Measurements from ENCODE around the gene PIGS.

DNA sequence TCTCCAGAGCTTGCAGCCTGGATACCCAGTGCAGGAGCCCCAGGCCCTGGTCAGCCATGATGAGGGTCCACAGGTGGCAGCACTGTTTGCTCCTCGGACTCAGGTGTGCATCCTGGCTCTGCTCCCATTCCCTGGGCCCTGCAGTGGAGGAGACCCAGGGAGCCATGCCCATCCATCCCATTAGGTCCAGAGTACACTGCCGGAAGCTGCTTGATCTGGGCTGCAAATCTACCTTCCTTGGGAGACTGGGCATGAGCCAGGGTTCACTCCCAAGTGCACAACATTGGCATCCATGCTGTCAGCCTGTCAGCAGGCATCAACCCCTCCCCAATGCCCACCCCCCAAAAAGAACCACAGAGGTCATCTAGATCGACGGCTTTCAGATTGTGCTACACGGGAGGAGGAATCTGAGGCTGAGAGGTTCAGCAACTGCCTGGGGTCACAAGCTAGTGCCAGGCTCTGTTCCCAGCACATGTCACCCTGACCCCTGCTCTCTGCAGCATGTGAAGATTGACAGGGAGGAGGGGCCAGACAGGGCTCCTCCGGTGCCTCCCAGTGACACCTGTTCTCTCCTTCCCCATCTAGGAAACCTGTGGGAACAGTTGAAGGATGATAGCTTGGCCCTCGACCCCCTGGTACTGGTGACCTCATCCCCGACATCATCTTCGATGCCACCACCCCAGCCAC is 34.6 kb downstream of the PIGS start:
- TF ChIP-seq RAD21 (CRISPR knock-in tag; IDR thresholded peaks at IDR 0.05) (no peak), KAT7 (CRISPR knock-in tag; IDR thresholded peaks at IDR 0.05; ENCODE audit: borderline replicate concordance) (no peak), MXI1 (IDR thresholded peaks at IDR 0.05; ENCODE audit: borderline replicate concordance, low read depth, low read length) (no peak), NFIC (IDR thresholded peaks at IDR 0.05; ENCODE audit: low read length) (no peak), GLI4 (CRISPR knock-in tag; IDR thresholded peaks at IDR 0.05; ENCODE audit: borderline replicate concordance) (no peak), MED13 (CRISPR knock-in tag; IDR thresholded peaks at IDR 0.05) (no peak), HNRNPLL (IDR thresholded peaks at IDR 0.05; ENCODE audit: low read depth, low read length, poor library complexity, severe bottlenecking) (no peak), CREB1 (IDR thresholded peaks at IDR 0.05) (no peak), CREB1 (CRISPR knock-in tag; IDR thresholded peaks at IDR 0.05) (no peak)
- TF ChIP-seq, protein P1, sequence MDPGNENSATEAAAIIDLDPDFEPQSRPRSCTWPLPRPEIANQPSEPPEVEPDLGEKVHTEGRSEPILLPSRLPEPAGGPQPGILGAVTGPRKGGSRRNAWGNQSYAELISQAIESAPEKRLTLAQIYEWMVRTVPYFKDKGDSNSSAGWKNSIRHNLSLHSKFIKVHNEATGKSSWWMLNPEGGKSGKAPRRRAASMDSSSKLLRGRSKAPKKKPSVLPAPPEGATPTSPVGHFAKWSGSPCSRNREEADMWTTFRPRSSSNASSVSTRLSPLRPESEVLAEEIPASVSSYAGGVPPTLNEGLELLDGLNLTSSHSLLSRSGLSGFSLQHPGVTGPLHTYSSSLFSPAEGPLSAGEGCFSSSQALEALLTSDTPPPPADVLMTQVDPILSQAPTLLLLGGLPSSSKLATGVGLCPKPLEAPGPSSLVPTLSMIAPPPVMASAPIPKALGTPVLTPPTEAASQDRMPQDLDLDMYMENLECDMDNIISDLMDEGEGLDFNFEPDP (CRISPR knock-in tag; conservative IDR thresholded peaks at IDR 0.05) = no peak
- TF ChIP-seq, protein P2, sequence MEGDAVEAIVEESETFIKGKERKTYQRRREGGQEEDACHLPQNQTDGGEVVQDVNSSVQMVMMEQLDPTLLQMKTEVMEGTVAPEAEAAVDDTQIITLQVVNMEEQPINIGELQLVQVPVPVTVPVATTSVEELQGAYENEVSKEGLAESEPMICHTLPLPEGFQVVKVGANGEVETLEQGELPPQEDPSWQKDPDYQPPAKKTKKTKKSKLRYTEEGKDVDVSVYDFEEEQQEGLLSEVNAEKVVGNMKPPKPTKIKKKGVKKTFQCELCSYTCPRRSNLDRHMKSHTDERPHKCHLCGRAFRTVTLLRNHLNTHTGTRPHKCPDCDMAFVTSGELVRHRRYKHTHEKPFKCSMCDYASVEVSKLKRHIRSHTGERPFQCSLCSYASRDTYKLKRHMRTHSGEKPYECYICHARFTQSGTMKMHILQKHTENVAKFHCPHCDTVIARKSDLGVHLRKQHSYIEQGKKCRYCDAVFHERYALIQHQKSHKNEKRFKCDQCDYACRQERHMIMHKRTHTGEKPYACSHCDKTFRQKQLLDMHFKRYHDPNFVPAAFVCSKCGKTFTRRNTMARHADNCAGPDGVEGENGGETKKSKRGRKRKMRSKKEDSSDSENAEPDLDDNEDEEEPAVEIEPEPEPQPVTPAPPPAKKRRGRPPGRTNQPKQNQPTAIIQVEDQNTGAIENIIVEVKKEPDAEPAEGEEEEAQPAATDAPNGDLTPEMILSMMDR (CRISPR knock-in tag; IDR thresholded peaks at IDR 0.05) = no peak
- TF ChIP-seq, protein P3, sequence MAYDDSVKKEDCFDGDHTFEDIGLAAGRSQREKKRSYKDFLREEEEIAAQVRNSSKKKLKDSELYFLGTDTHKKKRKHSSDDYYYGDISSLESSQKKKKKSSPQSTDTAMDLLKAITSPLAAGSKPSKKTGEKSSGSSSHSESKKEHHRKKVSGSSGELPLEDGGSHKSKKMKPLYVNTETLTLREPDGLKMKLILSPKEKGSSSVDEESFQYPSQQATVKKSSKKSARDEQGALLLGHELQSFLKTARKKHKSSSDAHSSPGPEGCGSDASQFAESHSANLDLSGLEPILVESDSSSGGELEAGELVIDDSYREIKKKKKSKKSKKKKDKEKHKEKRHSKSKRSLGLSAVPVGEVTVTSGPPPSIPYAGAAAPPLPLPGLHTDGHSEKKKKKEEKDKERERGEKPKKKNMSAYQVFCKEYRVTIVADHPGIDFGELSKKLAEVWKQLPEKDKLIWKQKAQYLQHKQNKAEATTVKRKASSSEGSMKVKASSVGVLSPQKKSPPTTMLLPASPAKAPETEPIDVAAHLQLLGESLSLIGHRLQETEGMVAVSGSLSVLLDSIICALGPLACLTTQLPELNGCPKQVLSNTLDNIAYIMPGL (CRISPR knock-in tag; IDR thresholded peaks at IDR 0.05; ENCODE audit: borderline replicate concordance in 1 of 2, low read depth in 1 of 2) = no peak
- TF ChIP-seq, protein P4, sequence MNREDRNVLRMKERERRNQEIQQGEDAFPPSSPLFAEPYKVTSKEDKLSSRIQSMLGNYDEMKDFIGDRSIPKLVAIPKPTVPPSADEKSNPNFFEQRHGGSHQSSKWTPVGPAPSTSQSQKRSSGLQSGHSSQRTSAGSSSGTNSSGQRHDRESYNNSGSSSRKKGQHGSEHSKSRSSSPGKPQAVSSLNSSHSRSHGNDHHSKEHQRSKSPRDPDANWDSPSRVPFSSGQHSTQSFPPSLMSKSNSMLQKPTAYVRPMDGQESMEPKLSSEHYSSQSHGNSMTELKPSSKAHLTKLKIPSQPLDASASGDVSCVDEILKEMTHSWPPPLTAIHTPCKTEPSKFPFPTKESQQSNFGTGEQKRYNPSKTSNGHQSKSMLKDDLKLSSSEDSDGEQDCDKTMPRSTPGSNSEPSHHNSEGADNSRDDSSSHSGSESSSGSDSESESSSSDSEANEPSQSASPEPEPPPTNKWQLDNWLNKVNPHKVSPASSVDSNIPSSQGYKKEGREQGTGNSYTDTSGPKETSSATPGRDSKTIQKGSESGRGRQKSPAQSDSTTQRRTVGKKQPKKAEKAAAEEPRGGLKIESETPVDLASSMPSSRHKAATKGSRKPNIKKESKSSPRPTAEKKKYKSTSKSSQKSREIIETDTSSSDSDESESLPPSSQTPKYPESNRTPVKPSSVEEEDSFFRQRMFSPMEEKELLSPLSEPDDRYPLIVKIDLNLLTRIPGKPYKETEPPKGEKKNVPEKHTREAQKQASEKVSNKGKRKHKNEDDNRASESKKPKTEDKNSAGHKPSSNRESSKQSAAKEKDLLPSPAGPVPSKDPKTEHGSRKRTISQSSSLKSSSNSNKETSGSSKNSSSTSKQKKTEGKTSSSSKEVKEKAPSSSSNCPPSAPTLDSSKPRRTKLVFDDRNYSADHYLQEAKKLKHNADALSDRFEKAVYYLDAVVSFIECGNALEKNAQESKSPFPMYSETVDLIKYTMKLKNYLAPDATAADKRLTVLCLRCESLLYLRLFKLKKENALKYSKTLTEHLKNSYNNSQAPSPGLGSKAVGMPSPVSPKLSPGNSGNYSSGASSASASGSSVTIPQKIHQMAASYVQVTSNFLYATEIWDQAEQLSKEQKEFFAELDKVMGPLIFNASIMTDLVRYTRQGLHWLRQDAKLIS (CRISPR knock-in tag; IDR thresholded peaks at IDR 0.05) = no peak
- TF ChIP-seq, protein P5, sequence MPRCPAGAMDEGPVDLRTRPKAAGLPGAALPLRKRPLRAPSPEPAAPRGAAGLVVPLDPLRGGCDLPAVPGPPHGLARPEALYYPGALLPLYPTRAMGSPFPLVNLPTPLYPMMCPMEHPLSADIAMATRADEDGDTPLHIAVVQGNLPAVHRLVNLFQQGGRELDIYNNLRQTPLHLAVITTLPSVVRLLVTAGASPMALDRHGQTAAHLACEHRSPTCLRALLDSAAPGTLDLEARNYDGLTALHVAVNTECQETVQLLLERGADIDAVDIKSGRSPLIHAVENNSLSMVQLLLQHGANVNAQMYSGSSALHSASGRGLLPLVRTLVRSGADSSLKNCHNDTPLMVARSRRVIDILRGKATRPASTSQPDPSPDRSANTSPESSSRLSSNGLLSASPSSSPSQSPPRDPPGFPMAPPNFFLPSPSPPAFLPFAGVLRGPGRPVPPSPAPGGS (CRISPR knock-in tag; IDR thresholded peaks at IDR 0.05) = no peak
